Endothelial cell of umbilical vein (primary cell): ENCODE results near the gene HPSE2. TPM values are rescaled to one million over a fixed set of nuclear protein-coding genes. Genes with fewer than 3 reads are reported as not detected.

Source experiments
- BruUV-seq: library from RNA; stranded (reverse); fragments of 400-500 nt; replicated peaks from 2 replicates; lab custom pipeline; 2021; lab: Mats Ljungman, UMichigan
- CTCF ChIA-PET: fragments of 300-600, 350-600 bp; sonication (Branson Sonifier 250); formaldehyde crosslinking; loops from one replicate; lab custom pipeline; 2021; ENCODE audit warnings: antibody characterized with exemption, inconsistent platforms; lab: Charles Lee
- POLR2A ChIA-PET: fragments of 300-600, 350-600 bp; sonication (Branson Sonifier 250); formaldehyde crosslinking; loops from one replicate; lab custom pipeline; 2021; ENCODE audit warnings: antibody characterized with exemption, inconsistent platforms; lab: Charles Lee
- DNase-seq: peaks from one replicate; pipeline ENCODE4 v3.0.0-alpha.2; 2011; ENCODE audit warnings: low read depth, low spot score
- FAIRE-seq: peaks from 2 replicates; lab custom pipeline; 2011; peaks lifted over from hg19 to GRCh38; lab: Jason Lieb, UNC
- H2AFZ ChIP-seq: 2 replicates; pipeline ENCODE4 v1.6.0; 2012; ENCODE audit warnings: low read depth, low read length, control low read depth, inconsistent platforms
- H3K27ac ChIP-seq: 2 replicates; pipeline ENCODE4 v1.5.1; 2011; ENCODE audit warnings: low read depth, mild to moderate bottlenecking, control low read depth, low read length, moderate library complexity; ENCODE audit not compliant: insufficient read depth
- H3K27me3 ChIP-seq, 2 experiments: 2 replicates each; pipeline versions ENCODE4 v1.6.0 to v1.6.1; 2011; ENCODE audit warnings: low read length in 2 of 2, mixed read lengths in 1 of 2; ENCODE audit not compliant: control insufficient read depth in 2 of 2, insufficient read depth in 2 of 2
- H3K36me3 ChIP-seq, 2 experiments: 2 replicates in 1 of 2; 3 replicates in 1 of 2; pipeline ENCODE4 v1.5.1; 2011; ENCODE audit warnings: low read length in 2 of 2, mild to moderate bottlenecking in 1 of 2, moderate library complexity in 1 of 2; ENCODE audit not compliant: control insufficient read depth in 2 of 2, insufficient read depth in 2 of 2; ENCODE audit errors: extremely low read depth in 1 of 2
- H3K4me1 ChIP-seq: 3 replicates; pipeline ENCODE4 v1.5.1; 2011; ENCODE audit warnings: mild to moderate bottlenecking, low read length; ENCODE audit not compliant: control insufficient read depth, insufficient read depth; ENCODE audit errors: extremely low read depth
- H3K4me2 ChIP-seq: 2 replicates; pipeline ENCODE4 v1.6.1; 2011; ENCODE audit warnings: low read length, control low read depth, mixed read lengths; ENCODE audit not compliant: insufficient read depth
- H3K4me3 ChIP-seq, 3 experiments: fragments of 200-600 bp in 1 of 3; sonication (generic), shearing (Covaris generic) in 1 of 3; replicated peaks in 1 of 3; 2 replicates each; pipeline ENCODE4 v1.5.1; 2011 to 2016; ENCODE audit warnings: control low read depth in 3 of 3, low read length in 3 of 3, mild to moderate bottlenecking in 2 of 3, inconsistent platforms in 1 of 3, low read depth in 1 of 3, moderate library complexity in 1 of 3; ENCODE audit not compliant: insufficient read depth in 1 of 3
- H3K79me2 ChIP-seq: 2 replicates; pipeline ENCODE4 v1.6.0; 2012; ENCODE audit warnings: low read length, inconsistent platforms; ENCODE audit not compliant: control insufficient read depth, insufficient read depth
- H3K9ac ChIP-seq: replicated peaks from 2 replicates; pipeline ENCODE3; 2011; ENCODE audit warnings: low read length, control low read depth; ENCODE audit not compliant: insufficient read depth; ENCODE audit errors: extremely low read depth
- H3K9me1 ChIP-seq: replicated peaks from 3 replicates; pipeline ENCODE4 v1.6.0; 2011; ENCODE audit warnings: mild to moderate bottlenecking, low read length; ENCODE audit not compliant: control insufficient read depth, insufficient read depth; ENCODE audit errors: extremely low read depth
- H3K9me3 ChIP-seq: replicated peaks from 2 replicates; pipeline ENCODE4 v1.5.1; 2012; ENCODE audit warnings: low read length, inconsistent platforms; ENCODE audit not compliant: control insufficient read depth, insufficient read depth
- H4K20me1 ChIP-seq: replicated peaks from 2 replicates; pipeline ENCODE3; 2011; ENCODE audit warnings: mild to moderate bottlenecking, low read length; ENCODE audit not compliant: control insufficient read depth, insufficient read depth; ENCODE audit errors: extremely low read depth
- EZH2 ChIP-seq: IDR thresholded peaks from 2 replicates; pipeline ENCODE4 v1.6.1; 2012; ENCODE audit warnings: borderline replicate concordance, low read depth, mild to moderate bottlenecking, moderate library complexity, low read length, inconsistent platforms; ENCODE audit not compliant: severe bottlenecking
- FOS ChIP-seq: IDR thresholded peaks from 2 replicates; pipeline ENCODE4 v1.6.1; 2011; ENCODE audit warnings: mild to moderate bottlenecking, low read length, moderate library complexity, borderline replicate concordance; ENCODE audit not compliant: insufficient read depth
- GATA2 ChIP-seq: IDR thresholded peaks from 2 replicates; pipeline ENCODE4 v1.7.0; 2011; ENCODE audit warnings: low read depth, mild to moderate bottlenecking, moderate library complexity, mixed read lengths, low read length; ENCODE audit not compliant: insufficient read length, insufficient read depth
- JUN ChIP-seq: IDR thresholded peaks from 2 replicates; pipeline ENCODE4 v1.6.1; 2011; ENCODE audit warnings: borderline replicate concordance, low read depth; ENCODE audit not compliant: insufficient read length, insufficient read depth
- MAX ChIP-seq: IDR thresholded peaks from 2 replicates; pipeline ENCODE4 v1.6.1; 2011; ENCODE audit not compliant: insufficient read depth, insufficient read length
- MYC ChIP-seq: IDR thresholded peaks from one replicate; pipeline ENCODE4 v1.6.1; 2011; ENCODE audit warnings: mild to moderate bottlenecking, low read depth, low read length
- POLR2A ChIP-seq: IDR thresholded peaks from 2 replicates; pipeline ENCODE4 v1.6.1; 2012; ENCODE audit warnings: low read depth, mild to moderate bottlenecking, control low read depth, low read length
- POLR2AphosphoS5 ChIP-seq: IDR thresholded peaks from 2 replicates; pipeline ENCODE4 v1.6.1; 2012; ENCODE audit warnings: low read depth, mild to moderate bottlenecking, control low read depth, low read length, moderate library complexity; ENCODE audit not compliant: insufficient read depth
- dilution Hi-C: fragments of 300-500 bp; cut with MboI; formaldehyde crosslinking; loops from one replicate; pipeline ENCODE4 v1.15.0; 2019; ENCODE audit warnings: low sequenced_read_pairs; ENCODE audit not compliant: extremely low pct_ligation_motif_present
- intact Hi-C: fragments of 100-400 bp; cut with micrococcal nuclease; formaldehyde crosslinking; loops from one replicate; pipeline ENCODE4 v1.10.0; 2022
- polyA plus RNA-seq, 4 experiments: library from polyadenylated mRNA; depleted of rRNA in 3 of 4; stranded (reverse) in 3 of 4; unstranded in 1 of 4; fragments of >200 nt; gene quantifications; 2 replicates each; pipeline versions ENCODE4 v1.2.1 to v1.2.3, GENCODE V29; 2011 to 2012; ENCODE audit warnings: missing spikeins in 1 of 4
- total RNA-seq: library from RNA; stranded (reverse); gene quantifications from 2 replicates; pipeline ENCODE4 v1.2.3, GENCODE V29; 2021
- TF ChIP-seq, protein P1 (sequence below), 2 donors: IDR thresholded peaks; 1 replicate in 1 of 2; 2 replicates in 1 of 2; pipeline ENCODE4 v1.5.1; 2011; ENCODE audit warnings: low read length in 2 of 2, mild to moderate bottlenecking in 2 of 2, moderate library complexity in 2 of 2, control low read depth in 1 of 2, inconsistent platforms in 1 of 2, low read depth in 1 of 2; ENCODE audit not compliant: insufficient read depth in 1 of 2; ENCODE audit errors: extremely low read depth in 1 of 2

HPSE2 gene
- total and polyA plus RNA-seq, 2 donors (not counting 3 experiments of a cell fraction or from before 2014, with no cell fraction given) = not detected

- Histone ChIP-seq H3K79me2 (no peaks in the 10 kb centered on the region), H3K9ac (no peak overlapping the region), H3K4me3 (no peak overlapping the region), H3K9me1 (no peaks in the 10 kb centered on the region), H3K4me1 (no peaks in the 10 kb centered on the region), H3K4me2 (no peak overlapping the region), H3K27ac (no peak overlapping the region), H2AFZ (no peak overlapping the region), H3K27me3 (no peaks in the 10 kb centered on the region), H3K36me3 (no peaks in the 10 kb centered on the region), H3K9me3 (peaks cover 2% of the 10 kb centered on the region), H4K20me1 (no peaks in the 10 kb centered on the region)
- POLR2A ChIA-PET = no interaction called here
- CTCF ChIA-PET = interaction anchor here (1.0 kb wide), 1 partner anchor 9 kb away, joined by 3 read pairs; no protein-coding TSS in a partner anchor
- FAIRE-seq (no peak), DNase-seq (no peak)
- dilution Hi-C loops = no loop called here
- intact Hi-C loops = no loop called here
- no TSS peak for BruUV-seq
- TF ChIP-seq POLR2A (no peak), EZH2 (no peak), MYC (no peak), FOS (no peak), MAX (no peak), GATA2 (no peak), JUN (no peak), POLR2AphosphoS5 (no peak)
- TF ChIP-seq, protein P1, sequence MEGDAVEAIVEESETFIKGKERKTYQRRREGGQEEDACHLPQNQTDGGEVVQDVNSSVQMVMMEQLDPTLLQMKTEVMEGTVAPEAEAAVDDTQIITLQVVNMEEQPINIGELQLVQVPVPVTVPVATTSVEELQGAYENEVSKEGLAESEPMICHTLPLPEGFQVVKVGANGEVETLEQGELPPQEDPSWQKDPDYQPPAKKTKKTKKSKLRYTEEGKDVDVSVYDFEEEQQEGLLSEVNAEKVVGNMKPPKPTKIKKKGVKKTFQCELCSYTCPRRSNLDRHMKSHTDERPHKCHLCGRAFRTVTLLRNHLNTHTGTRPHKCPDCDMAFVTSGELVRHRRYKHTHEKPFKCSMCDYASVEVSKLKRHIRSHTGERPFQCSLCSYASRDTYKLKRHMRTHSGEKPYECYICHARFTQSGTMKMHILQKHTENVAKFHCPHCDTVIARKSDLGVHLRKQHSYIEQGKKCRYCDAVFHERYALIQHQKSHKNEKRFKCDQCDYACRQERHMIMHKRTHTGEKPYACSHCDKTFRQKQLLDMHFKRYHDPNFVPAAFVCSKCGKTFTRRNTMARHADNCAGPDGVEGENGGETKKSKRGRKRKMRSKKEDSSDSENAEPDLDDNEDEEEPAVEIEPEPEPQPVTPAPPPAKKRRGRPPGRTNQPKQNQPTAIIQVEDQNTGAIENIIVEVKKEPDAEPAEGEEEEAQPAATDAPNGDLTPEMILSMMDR (IDR thresholded peaks at IDR 0.05; ENCODE audit: extremely low read depth in 1 of 2, insufficient read depth in 1 of 2, low read depth in 1 of 2, low read length in 2 of 2) = no peak
Observed at GRCh38 chr10:98949306-98949705, 286.3 kb downstream of the HPSE2 start.
